Left colon (tissue), 2 donors: ENCODE data around the gene PSMB5. TPM values are rescaled to one million over a fixed set of nuclear protein-coding genes. Genes with fewer than 3 reads are reported as not detected.
"Not testable (repeated sequence)": the region's sequence is repeated elsewhere in the genome, so short reads cannot be mapped to it uniquely, and the experiment has no call there.

ENCODE experiments used
- ATAC-seq: fragments of 200-7000 bp; cut with Tn5 transposase; one replicate; pipeline ENCODE4 v1.9.1; 2020; ENCODE audit warnings: mild to moderate bottlenecking, moderate library complexity
- DNase-seq, 2 donors: peaks; one replicate each; pipeline ENCODE4 v3.0.0-alpha.2; 2020
- intact Hi-C, 2 donors: fragments of 100-400 bp; cut with DNase I in 1 of 2; cut with micrococcal nuclease in 1 of 2; formaldehyde crosslinking; loops; one replicate each; pipeline versions ENCODE4 v1.11.2 to v1.14.0; 2022; cut with DNase I, micrococcal nuclease
- total RNA-seq, 2 donors: library from RNA; stranded (reverse); fragmentation: NEBNext Ultra II Directional; extraction: Animal tissue kit (Norgen Biotek cat#: 25700); gene quantifications; one replicate each; pipeline ENCODE4 v1.2.1, GENCODE V29; 2021
- donor health status: DM: no; HTN: no; CAD: no.
- donor health status: DM: yes; HTN: yes; CAD: no.

Gene PSMB5
- total RNA-seq, 2 donors from 2014 or later = 77.9 to 80.6 TPM

- ATAC-seq (no peak), DNase-seq (no peak)
- intact Hi-C loops = no loop called here
Observed at GRCh38 chr14:23023795-23024152, 10.9 kb downstream of the PSMB5 start.

GRCh38 chr14:23023022-23023794 is 11.5 kb downstream of the PSMB5 start:
- ATAC-seq (no peak), DNase-seq (no peak)
- intact Hi-C loops = no loop called here

GRCh38 chr14:23021889-23022442 is 12.7 kb downstream of the PSMB5 start:
- intact Hi-C loops = no loop called here
- ATAC-seq (no peak), DNase-seq (no peak)

GRCh38 chr14:23021434-23021833 is 13.3 kb downstream of the PSMB5 start:
- ATAC-seq = no peak
- intact Hi-C loops = no loop called here
- DNase-seq = no peak

- DNase-seq (no peak), ATAC-seq (no peak)
- intact Hi-C loops = no loop called here
Observed at GRCh38 chr14:23020143-23021128, 14.3 kb downstream of the PSMB5 start.

- intact Hi-C loops = no loop called here
- DNase-seq (no peak), ATAC-seq (no peak)
Observed at GRCh38 chr14:23018107-23018506, 16.6 kb downstream of the PSMB5 start.

GRCh38 chr14:23017091-23017490 is 17.6 kb downstream of the PSMB5 start:
- intact Hi-C loops = no loop called here
- DNase-seq = no peak
- ATAC-seq = no peak

GRCh38 chr14:23015618-23016017 is 19.1 kb downstream of the PSMB5 start:
- intact Hi-C loops = no loop called here
- ATAC-seq (no peak), DNase-seq (no peak)

GRCh38 chr14:23013749-23014054 is 21.0 kb downstream of the PSMB5 start:
- intact Hi-C loops, DNase-seq, ATAC-seq: not testable (repeated sequence)

- ATAC-seq (no peak), DNase-seq (no peak)
- intact Hi-C loops = no loop called here
Observed at GRCh38 chr14:23013054-23013748, 21.5 kb downstream of the PSMB5 start.

- peak; percentile 53 for ATAC-seq
- intact Hi-C loops = no loop called here
Observed at GRCh38 chr14:23009939-23010726, 24.6 kb downstream of the PSMB5 start, which contains the start of gene C14orf93. C14orf93 (minus strand) TSS chr14:23010143; CDS start chr14:22999023, 11,120 bp downstream.

GRCh38 chr14:23009483-23009938 is 25.2 kb downstream of the PSMB5 start:
- ATAC-seq (no peak), DNase-seq (no peak)
- intact Hi-C loops = no loop called here

More at GRCh38 chr14:23009939-23010726, 24.6 kb downstream of the PSMB5 start, which contains the start of gene C14orf93:
- DNase-seq = peak; percentile 82 to 92

GRCh38 chr14:23008831-23009230 is 25.9 kb downstream of the PSMB5 start:
- ATAC-seq (no peak), DNase-seq (no peak)
- intact Hi-C loops = no loop called here

- peak; percentile 95 to 96 for DNase-seq
- intact Hi-C loops = no loop called here
- peak; percentile 94 for ATAC-seq
Observed at GRCh38 chr14:23006544-23007419, 27.9 kb downstream of the PSMB5 start.

- DNase-seq (no peak), ATAC-seq (no peak)
- intact Hi-C loops = no loop called here
Observed at GRCh38 chr14:23006188-23006534, 28.5 kb downstream of the PSMB5 start.

- DNase-seq (no peak), ATAC-seq (no peak)
- intact Hi-C loops = no loop called here
Observed at GRCh38 chr14:23005451-23006187, 29.1 kb downstream of the PSMB5 start.

- ATAC-seq = not testable (repeated sequence)
Observed at GRCh38 chr14:23004274-23004673, 30.4 kb downstream of the PSMB5 start.

More at GRCh38 chr14:23004274-23004673, 30.4 kb downstream of the PSMB5 start:
- intact Hi-C loops, DNase-seq: not testable (repeated sequence)
